Nephron progenitor cell (in vitro differentiated cells): Measurements from ENCODE around the gene TBRG1.
"Not testable (repeated sequence)": the region's sequence is repeated elsewhere in the genome, so short reads cannot be mapped to it uniquely, and the experiment has no call there.

Experiments
- DNase-seq: peaks from one replicate; pipeline ENCODE4 v3.0.0; 2021
- H3K27ac Mint-ChIP-seq: 2 replicates; pipeline ENCODE4 v1.8.0; 2021; ENCODE audit warnings: mild to moderate bottlenecking, moderate library complexity, mixed read lengths
- H3K27me3 Mint-ChIP-seq: 2 replicates; pipeline ENCODE4 v1.8.0; 2021; ENCODE audit warnings: mild to moderate bottlenecking, low read depth, mixed read lengths; ENCODE audit not compliant: poor library complexity
- H3K36me3 Mint-ChIP-seq: 2 replicates; pipeline ENCODE4 v1.8.0; 2021; ENCODE audit warnings: low read depth, mixed read lengths
- H3K4me1 Mint-ChIP-seq: 2 replicates; pipeline ENCODE4 v1.8.0; 2021; ENCODE audit warnings: mixed read lengths
- H3K4me3 Mint-ChIP-seq: 2 replicates; pipeline ENCODE4 v1.8.0; 2021; ENCODE audit warnings: mild to moderate bottlenecking, moderate library complexity, mixed read lengths
- H3K9me3 Mint-ChIP-seq: 2 replicates; pipeline ENCODE4 v1.8.0; 2021; ENCODE audit warnings: mild to moderate bottlenecking, moderate library complexity, mixed read lengths
- CTCF ChIP-seq: fragments of 200-600 bp; sonication (generic); IDR thresholded peaks from 2 replicates; pipeline ENCODE4 v1.5.0; 2021; ENCODE audit warnings: antibody characterized with exemption

Gene TBRG1

GRCh38 chr11:124597626-124598025 is 25.0 kb upstream of the TBRG1 start:
- no peaks in the 10 kb centered on the region for H3K36me3 Mint-ChIP-seq
- DNase-seq = no peak
- H3K27me3 Mint-ChIP-seq = peaks cover 11% of the 10 kb centered on the region
- no peaks in the 10 kb centered on the region for H3K9me3 Mint-ChIP-seq
- no peak overlapping the region for H3K4me3 Mint-ChIP-seq
- H3K4me1 Mint-ChIP-seq = no peaks in the 10 kb centered on the region
- H3K27ac Mint-ChIP-seq = no peak overlapping the region
- no peak for TF ChIP-seq CTCF

- Mint-ChIP-seq H3K27ac (no peak overlapping the region), H3K27me3 (peaks cover 11% of the 10 kb centered on the region), H3K36me3 (no peaks in the 10 kb centered on the region), H3K4me3 (no peak overlapping the region), H3K9me3 (no peaks in the 10 kb centered on the region), H3K4me1 (no peaks in the 10 kb centered on the region)
- no peak for DNase-seq
- no peak for TF ChIP-seq CTCF
Measured at GRCh38 chr11:124600621-124601320, 21.9 kb upstream of the TBRG1 start.

- no peaks in the 10 kb centered on the region for H3K36me3 Mint-ChIP-seq
- no peak for TF ChIP-seq CTCF
- no peaks in the 10 kb centered on the region for H3K9me3 Mint-ChIP-seq
- no peak for DNase-seq
- H3K4me3 Mint-ChIP-seq = no peak overlapping the region
- H3K4me1 Mint-ChIP-seq = no peaks in the 10 kb centered on the region
- no peak overlapping the region for H3K27ac Mint-ChIP-seq
- H3K27me3 Mint-ChIP-seq = peaks cover 11% of the 10 kb centered on the region
Measured at GRCh38 chr11:124602193-124602592, 20.5 kb upstream of the TBRG1 start.

- H3K4me3 Mint-ChIP-seq, H3K4me1 Mint-ChIP-seq: not testable (repeated sequence)
- peak overlapping the region; percentile 40 for H3K27ac Mint-ChIP-seq
Measured at GRCh38 chr11:124602723-124603122, 19.9 kb upstream of the TBRG1 start.

GRCh38 chr11:124605719-124606118 is 16.9 kb upstream of the TBRG1 start:
- Mint-ChIP-seq H3K27me3 (peaks cover 4% of the 10 kb centered on the region), H3K36me3 (no peaks in the 10 kb centered on the region), H3K9me3 (no peaks in the 10 kb centered on the region), H3K4me1 (no peaks in the 10 kb centered on the region), H3K4me3 (no peak overlapping the region), H3K27ac (no peak overlapping the region)
- no peak for TF ChIP-seq CTCF
- DNase-seq = no peak

More at GRCh38 chr11:124602723-124603122, 19.9 kb upstream of the TBRG1 start:
- DNase-seq, H3K9me3 Mint-ChIP-seq, H3K36me3 Mint-ChIP-seq: not testable (repeated sequence)
- H3K27me3 Mint-ChIP-seq = peaks cover 11% of the 10 kb centered on the region

- H3K36me3 Mint-ChIP-seq = no peaks in the 10 kb centered on the region
- peaks cover 14% of the 10 kb centered on the region for H3K27me3 Mint-ChIP-seq
- no peaks in the 10 kb centered on the region for H3K9me3 Mint-ChIP-seq
- no peak overlapping the region for H3K4me3 Mint-ChIP-seq
- no peaks in the 10 kb centered on the region for H3K4me1 Mint-ChIP-seq
- TF ChIP-seq CTCF = no peak
- no peak overlapping the region for H3K27ac Mint-ChIP-seq
- DNase-seq = no peak
Measured at GRCh38 chr11:124608147-124608546, 14.5 kb upstream of the TBRG1 start.
